Fibroblast of skin of scalp (primary cell): Measurements from ENCODE around the gene AGBL4.
A peak's percentile ranks its signal among the peaks of the same experiment; 100 is the strongest.
"Not testable (repeated sequence)": the region's sequence is repeated elsewhere in the genome, so short reads cannot be mapped to it uniquely, and the experiment has no call there.

Experiments
- DNase-seq: peaks from one replicate; pipeline ENCODE4 v3.0.0-alpha.2; 2013

The AGBL4 gene

DNA sequence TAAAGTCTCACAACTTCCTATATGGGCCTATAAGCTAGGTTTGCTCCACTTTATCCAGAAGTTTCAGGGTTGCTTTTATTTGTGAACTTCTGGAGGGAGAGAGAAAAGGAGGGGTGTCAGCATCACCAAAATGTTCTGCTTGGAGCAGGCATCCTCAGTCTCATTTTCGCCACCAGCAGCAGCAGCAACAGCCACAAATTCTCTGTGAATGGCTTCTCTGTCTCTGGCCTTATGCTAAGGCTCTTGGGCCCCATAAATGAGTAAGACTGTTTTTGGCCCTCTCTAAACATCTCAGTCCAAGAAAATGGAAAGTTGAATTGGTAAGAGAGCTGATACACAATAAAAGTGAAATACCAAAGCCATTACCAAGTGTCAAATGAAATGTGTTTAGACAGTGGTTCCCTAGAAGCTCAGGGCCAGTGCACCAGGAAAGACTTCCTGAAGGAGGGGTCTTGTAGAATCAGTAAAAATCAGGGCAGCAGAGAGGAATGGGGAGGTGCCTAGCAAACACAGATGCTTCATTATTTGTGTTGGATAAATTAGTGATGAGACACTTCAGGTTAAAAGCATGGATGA lies 1498.8 kb downstream of the AGBL4 start:
- DNase-seq = no peak

- no peak for DNase-seq
Observed at GRCh38 chr1:48523558-48523957, 1500.2 kb downstream of the AGBL4 start.

- not testable (repeated sequence) for DNase-seq
Observed at GRCh38 chr1:48519896-48520295, 1503.9 kb downstream of the AGBL4 start.

GRCh38 chr1:48506870-48507269 lies 1516.9 kb downstream of the AGBL4 start:
- no peak for DNase-seq

- DNase-seq = no peak
Observed at GRCh38 chr1:48500541-48501450, 1523.0 kb downstream of the AGBL4 start.

GRCh38 chr1:48499211-48499735 lies 1524.5 kb downstream of the AGBL4 start:
- DNase-seq = no peak

- DNase-seq = peak; percentile 71
Observed at GRCh38 chr1:48498096-48498791, 1525.5 kb downstream of the AGBL4 start.

- DNase-seq = no peak
Observed at GRCh38 chr1:48495911-48496310, 1527.8 kb downstream of the AGBL4 start.

DNA sequence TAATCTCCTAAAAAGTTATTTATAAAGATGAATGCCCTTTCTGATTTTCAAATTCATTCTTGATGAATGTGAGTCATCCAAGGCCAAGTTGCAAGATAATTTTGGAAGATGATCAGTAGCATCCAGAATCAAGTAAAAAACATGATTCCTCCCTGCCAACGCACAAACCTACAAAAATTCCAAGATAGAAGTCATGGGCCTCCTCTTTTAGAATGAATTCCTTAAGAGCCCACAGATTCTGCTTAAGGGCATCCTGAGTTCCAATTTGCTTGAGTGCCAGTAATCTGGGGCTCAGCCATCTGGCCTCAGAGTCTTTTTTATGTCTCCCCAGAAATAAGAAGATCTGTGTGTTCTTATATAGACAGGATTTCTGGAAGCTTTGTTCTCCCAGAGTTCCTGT lies 1528.6 kb downstream of the AGBL4 start:
- DNase-seq = peak; percentile 7

- peak; percentile 88 for DNase-seq
Observed at GRCh38 chr1:48493970-48494769, 1529.6 kb downstream of the AGBL4 start.

- no peak for DNase-seq
Observed at GRCh38 chr1:48493041-48493440, 1530.7 kb downstream of the AGBL4 start.

DNA sequence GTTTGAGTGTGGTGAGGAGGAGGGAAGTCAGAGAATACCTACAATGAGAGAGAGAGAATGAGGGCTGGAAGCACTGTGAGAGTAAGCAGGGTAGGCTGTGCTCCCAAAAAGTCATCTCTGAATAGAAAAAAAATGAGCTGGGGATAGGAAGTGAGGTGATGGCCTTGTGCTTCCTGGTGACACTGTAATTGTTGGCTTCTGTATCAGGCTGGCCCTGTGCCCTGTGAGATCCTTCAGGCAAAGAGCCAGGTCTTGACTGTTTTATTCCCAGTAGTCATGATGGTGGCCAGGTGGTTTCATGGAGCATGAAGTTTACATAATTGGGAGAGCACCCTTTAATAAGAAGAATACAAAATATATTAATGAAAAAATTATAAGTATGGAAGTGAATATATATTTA lies 1531.4 kb downstream of the AGBL4 start:
- no peak for DNase-seq

- no peak for DNase-seq
Observed at GRCh38 chr1:48488721-48489120, 1535.0 kb downstream of the AGBL4 start.
